ENCODE measurements around the gene ABHD16A.
A peak's percentile ranks its signal among the peaks of the same experiment; 100 is the strongest.
"Not testable (repeated sequence)": the region's sequence is repeated elsewhere in the genome, so short reads cannot be mapped to it uniquely, and the experiment has no call there.

ABHD16A gene

GRCh38 chr6:31713991-31714684 lies 11.0 kb upstream of the ABHD16A start:
- DNase-seq (ENCODE audit: low spot score) = no peak

DNA sequence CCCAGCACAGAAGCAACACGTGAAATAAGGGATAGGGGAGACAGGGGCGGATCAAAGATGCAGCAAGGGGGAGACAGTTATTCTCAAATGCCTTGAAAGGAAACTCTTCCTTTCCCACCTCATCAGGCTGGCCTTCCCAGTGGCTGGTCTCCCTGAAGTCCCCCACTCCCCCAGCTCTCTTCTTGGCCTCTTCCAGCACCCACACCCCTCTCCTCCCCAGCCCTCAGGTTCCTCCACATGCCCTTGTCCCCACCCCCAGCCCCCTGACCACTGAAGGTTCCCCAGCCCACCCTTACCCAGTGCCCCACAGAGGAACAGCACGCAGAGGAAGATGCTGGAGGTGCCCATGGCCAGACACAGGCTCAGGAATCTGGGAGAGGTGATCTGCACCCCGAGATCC lies 10.3 kb upstream of the ABHD16A start:
- DNase-seq (ENCODE audit: low spot score) = no peak

GRCh38 chr6:31712296-31712695 lies 9.2 kb upstream of the ABHD16A start:
- DNase-seq (ENCODE audit: low spot score) = no peak

- DNase-seq (ENCODE audit: low spot score) = no peak
These were observed 8.1 kb upstream of the ABHD16A start for GRCh38 chr6:31711233-31711632.

DNA sequence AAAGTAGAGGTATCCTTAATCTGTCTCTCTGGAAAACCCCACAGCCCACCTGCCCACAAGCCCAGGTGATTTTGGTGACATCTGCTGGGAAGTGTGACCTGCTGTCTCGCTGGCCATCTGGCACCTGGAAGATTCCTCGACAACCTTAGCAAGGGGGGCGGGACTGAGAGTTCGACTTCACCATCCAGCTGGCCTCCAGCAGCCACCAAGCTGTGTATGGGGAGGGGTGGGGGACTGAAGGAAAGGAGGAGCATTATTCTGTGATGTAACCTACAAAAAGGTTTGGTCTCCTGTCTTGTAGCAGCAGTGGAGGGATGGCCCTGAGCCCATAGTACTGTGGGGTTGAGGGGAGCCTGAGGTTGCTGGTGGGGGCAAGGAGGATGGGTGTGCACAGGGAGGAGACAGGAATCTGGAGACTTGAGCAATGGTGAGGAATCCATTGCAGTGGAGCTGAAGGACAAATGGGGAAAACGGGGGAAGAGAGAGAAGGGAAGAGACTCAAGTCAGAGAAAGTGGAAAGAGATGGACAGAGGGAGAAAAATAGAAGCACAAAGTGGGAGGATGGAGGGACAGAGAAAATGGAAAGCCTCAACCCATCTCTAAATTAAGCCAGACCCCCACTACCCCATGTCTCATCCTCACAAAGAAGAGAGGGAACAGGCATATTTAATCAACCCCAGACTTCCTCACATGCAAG lies 7.5 kb upstream of the ABHD16A start:
- no peak for DNase-seq (ENCODE audit: low spot score)

- not testable (repeated sequence) for DNase-seq (ENCODE audit: low spot score)
These were observed 6.0 kb upstream of the ABHD16A start for GRCh38 chr6:31709157-31709556.

DNA sequence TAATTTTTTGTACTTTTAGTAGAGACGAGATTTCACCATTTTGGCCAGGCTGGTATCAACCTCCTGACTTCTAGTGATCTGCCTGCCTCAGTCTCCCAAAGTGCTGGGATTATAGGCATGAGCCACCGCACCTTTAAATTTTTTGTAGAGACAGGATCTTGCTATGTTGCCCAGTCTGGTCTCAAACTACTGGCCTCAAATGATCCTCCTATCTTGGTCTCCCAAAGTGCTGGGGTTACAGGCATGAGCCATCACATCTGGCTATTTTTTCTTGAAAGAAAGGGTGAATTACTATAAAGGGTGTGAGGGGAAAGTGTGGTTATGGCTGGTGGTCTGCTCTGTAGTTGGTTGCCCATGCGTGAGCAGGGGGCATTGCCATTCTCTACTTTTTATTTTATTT lies 5.1 kb upstream of the ABHD16A start:
- DNase-seq (ENCODE audit: low spot score) = no peak

- DNase-seq (ENCODE audit: low spot score) = no peak
These were observed 4.6 kb upstream of the ABHD16A start for GRCh38 chr6:31707701-31708100.

- DNase-seq (ENCODE audit: low spot score) = no peak
These were observed 3.5 kb upstream of the ABHD16A start, which contains the start of gene LY6G6F for GRCh38 chr6:31706599-31706998. LY6G6F (plus strand) TSS chr6:31706866; CDS start chr6:31706907, 41 bp downstream.

DNA sequence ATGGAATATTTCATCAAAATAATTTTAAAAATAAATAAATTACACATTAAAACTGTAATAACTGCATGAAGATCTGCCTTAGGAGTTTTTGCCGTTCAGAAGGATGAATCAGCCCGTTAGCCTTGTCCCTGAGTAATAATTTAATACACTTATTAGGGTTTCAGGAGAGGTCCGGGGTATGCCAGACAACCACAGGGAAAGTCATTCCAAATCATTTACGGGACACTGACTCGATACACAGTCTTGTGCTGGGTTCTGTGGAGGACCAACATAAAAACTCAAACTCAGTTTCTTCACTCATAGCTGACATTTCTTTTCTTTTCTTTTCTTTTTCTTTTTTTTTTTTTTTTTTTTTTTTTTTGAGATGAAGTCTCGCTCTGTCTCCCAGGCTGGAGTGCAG lies 2.8 kb upstream of the ABHD16A start:
- no peak for DNase-seq (ENCODE audit: low spot score)

- DNase-seq (ENCODE audit: low spot score) = no peak
These were observed 712 bp downstream of the ABHD16A start for GRCh38 chr6:31702405-31702818.

DNA sequence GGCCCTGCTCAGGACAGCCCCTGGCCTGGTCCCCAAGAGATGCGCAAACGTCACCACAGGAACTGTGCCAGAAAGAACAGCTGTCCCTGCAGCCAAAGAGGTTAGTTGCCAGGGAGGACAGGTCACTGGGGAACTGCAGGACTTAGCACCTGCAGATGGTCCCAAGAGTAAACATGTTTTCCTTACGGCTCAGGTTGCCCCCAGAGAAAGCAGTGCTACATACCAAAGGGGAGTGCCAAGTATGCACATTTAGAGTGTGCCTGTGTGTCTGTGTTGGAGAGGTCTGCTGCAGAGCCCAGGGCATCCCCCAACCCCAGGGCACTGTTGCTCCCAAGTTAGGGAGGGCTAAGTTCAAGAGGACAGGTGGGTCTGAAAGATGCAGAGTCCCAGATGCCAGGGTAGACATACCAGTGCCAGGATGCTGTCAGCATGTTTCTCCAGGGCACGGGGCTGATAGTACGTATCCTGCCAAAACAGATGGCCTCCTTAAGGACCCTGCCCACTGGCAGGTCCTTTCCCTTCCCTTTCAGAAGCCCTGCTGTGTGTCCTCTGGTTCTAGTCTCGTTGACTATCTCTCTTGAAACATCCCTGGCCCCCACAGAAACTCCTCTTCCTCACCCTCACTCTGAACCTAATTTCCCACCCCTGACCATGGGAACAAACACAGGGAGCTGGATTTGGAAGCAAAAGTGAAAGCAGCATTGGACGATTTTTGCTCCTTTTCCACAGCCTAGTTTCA lies 1.3 kb downstream of the ABHD16A start:
- peak; percentile 31 for DNase-seq (ENCODE audit: low spot score)

- DNase-seq (ENCODE audit: low spot score) = no peak
These were observed 2.3 kb downstream of the ABHD16A start for GRCh38 chr6:31700740-31701401.

- DNase-seq (ENCODE audit: low spot score) = no peak
These were observed 5.6 kb downstream of the ABHD16A start for GRCh38 chr6:31697555-31697954.

DNA sequence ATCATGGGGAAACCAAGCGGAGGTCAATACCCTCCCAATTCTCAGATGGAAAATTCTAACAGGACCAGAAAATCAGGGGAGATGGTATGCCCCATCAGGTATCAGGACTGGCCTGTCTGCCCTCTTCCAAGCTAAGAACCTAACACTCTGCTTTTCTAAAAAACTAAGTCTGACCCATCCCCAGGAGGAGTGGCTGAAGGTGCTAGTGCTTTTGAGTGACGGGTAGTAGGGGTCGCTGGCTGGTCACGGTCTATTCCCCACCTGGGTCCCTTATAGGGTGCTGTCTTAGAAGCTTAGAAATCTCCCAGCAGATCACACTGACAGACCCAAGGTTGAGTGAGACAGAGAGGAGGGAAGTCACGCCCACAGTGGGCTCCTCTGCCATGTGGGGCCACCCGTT lies 9.6 kb downstream of the ABHD16A start:
- DNase-seq (ENCODE audit: low spot score) = no peak

DNA sequence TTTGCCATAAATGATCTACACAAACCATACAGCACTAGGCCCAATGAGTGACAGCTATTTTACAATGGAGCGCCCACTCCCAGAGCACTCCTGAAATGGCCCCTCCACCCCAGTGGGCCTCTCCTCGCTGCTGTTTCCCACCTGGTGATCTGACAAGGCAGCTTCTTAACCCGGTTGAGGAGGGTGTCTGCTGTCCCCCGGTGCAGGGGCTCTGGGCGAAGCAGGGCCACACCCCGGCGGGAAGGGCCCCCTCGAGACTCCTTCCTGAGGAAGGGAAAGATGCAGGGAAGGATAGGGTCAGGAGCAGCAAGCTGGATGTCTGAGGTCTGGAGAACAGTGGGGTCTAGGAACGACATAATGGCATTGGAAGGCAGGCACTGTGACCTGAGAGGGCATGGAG lies 10.2 kb downstream of the ABHD16A start:
- DNase-seq (ENCODE audit: low spot score) = no peak

GRCh38 chr6:31692353-31692752 lies 10.8 kb downstream of the ABHD16A start:
- DNase-seq (ENCODE audit: low spot score) = no peak

GRCh38 chr6:31691564-31692108 lies 11.5 kb downstream of the ABHD16A start:
- DNase-seq (ENCODE audit: low spot score) = no peak

GRCh38 chr6:31691078-31691463 lies 12.1 kb downstream of the ABHD16A start:
- DNase-seq (ENCODE audit: low spot score) = no peak

DNA sequence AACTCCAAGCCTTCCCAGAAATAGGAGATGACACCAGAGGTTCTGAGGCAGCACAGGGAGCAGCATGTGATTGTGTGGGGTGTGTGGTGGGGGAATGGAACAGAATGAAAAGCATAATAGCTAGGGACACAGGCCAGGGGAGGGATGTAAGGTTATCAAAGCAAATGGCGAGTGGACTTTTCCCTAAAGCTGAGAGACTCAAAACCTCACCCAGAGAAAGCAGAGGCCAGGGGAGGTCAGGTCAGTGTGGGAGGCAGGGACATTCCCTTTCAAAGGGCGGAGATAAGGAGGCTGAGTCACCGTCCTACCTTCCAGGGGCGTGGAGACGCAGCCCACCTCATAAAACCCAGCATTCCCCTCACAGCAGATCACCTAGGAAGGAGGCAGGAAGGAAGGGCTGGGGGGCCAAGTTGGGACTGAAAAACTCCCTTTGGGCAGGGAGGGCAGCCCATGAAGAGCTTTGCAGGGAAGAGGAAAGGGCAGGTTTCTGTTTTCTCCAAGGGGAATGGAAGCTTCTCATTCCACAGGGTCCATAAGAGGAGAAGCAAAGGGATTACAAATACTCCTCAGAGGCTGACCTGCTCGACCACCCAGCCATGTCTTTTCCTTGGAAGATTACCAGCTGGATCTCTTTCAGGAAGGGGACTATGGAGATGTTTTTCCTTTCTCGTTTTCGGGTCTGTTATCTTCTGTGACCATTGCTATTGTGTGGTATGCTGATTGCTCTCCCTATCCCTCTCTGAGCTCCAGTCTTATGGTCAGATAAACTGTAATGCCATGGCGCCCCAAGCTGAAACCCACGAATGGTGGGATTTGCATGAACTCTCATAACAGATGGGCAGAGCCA lies 12.7 kb downstream of the ABHD16A start:
- no peak for DNase-seq (ENCODE audit: low spot score)

All from AG08395 (cell line).